ENCODE data around the gene PRMT7. TPM values are rescaled to one million over a fixed set of nuclear protein-coding genes. Genes with fewer than 3 reads are reported as not detected.

The PRMT7 gene
- total RNA-seq, 2 experiments from 2014 or later, result 76.9 TPM

DNA sequence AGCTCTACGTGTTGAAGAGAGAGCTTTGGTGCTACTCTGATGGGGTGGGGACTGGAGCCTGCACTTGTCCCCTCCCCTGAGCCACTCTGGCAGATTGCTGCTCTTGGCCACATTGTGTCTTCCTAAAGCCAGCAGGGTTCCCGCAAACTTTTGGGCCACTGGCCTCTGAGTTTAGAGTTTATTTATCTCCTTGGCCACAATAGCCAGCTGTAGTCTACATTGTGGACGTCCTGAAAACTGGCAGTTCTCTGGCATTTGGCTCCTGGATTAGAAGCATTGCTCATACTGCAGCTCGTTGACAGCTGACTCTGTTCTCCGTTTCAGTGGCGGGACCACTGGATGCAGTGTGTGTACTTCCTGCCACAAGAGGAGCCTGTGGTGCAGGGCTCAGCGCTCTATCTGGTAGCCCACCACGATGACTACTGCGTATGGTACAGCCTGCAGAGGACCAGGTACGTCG, 34.6 kb downstream of the PRMT7 start:
- CTCF ChIA-PET, result interaction anchor here (0.6 to 0.8 kb wide), 2 partner anchors 16 to 29 kb away, joined by 3 read pairs; no protein-coding TSS in a partner anchor
- Mint-ChIP-seq H3K4me1 (peaks cover 20% of the 10 kb centered on the region), H3K27ac (no peak overlapping the region), H3K9me3 (no peaks in the 10 kb centered on the region), H3K36me3 (ENCODE audit: low read depth) (peaks cover 72% of the 10 kb centered on the region), H3K27me3 (no peaks in the 10 kb centered on the region), H3K4me3 (no peak overlapping the region)
- POLR2A ChIA-PET, result no interaction called here
- no peak for DNase-seq

DNA sequence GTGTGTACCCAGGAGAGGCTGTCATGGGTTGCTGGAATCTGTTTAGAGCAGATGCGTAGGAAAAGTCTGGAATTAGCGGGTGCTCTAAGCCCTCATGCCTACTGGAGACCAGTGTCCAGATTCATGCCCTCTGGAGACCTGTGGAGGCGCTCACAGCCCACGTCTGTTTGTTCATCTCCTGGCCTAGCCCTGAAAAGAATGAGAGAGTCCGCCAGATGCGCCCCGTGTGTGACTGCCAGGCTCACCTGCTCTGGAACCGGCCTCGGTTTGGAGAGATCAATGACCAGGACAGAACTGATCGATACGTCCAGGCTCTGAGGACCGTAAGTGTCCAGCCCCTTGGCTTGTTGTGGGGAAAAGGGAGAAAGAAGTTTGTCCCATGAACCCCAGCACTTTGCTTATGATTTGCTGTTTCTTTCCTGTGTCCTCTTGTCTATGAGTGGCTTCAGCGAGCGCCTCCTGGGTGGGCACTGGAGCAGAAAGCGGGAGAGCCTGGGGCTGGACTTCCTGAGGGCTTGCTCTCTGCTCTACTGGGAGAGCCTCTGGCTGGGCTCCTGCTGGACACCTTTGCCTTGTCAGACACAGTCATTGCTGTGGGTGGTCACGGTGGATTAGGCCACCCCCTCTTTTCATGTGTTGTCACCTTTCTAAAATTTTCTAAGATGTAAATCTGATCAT, 35.3 kb downstream of the PRMT7 start:
- peaks cover 68% of the 10 kb centered on the region for H3K36me3 Mint-ChIP-seq (ENCODE audit: low read depth)
- no peaks in the 10 kb centered on the region for H3K27me3 Mint-ChIP-seq
- DNase-seq, result no peak
- H3K4me3 Mint-ChIP-seq, result no peak overlapping the region
- H3K27ac Mint-ChIP-seq, result no peak overlapping the region
- CTCF ChIA-PET, result no interaction called here
- POLR2A ChIA-PET, result no interaction called here
- no peaks in the 10 kb centered on the region for H3K9me3 Mint-ChIP-seq
- peaks cover 20% of the 10 kb centered on the region for H3K4me1 Mint-ChIP-seq

DNA sequence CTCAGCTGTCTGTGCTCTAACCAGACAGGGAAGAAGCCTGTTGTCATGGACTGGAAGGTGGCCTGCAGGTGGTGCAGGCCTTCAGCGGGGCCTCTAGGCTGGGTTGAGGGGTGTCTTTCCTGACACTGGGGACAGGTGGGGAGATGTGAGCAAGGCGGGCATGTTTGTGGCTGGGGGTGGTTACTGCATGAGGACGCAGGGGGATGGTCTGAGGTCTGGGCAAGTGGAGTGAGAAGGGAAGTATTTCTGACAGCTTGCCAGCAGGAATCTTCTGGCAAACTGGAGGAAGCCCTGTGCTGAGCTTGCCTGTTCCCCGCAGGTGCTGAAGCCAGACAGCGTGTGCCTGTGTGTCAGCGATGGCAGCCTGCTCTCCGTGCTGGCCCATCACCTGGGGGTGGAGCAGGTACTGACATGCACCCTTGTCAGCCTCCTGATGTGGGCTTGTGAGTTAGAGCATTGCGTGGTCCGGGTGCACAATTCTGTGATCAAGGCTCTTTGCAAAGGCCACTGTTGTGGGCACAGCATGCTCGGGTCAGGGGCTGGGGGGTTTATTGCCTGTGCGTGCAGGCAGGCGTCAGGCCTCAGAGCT, 36.2 kb downstream of the PRMT7 start:
- Mint-ChIP-seq H3K27ac (no peak overlapping the region), H3K4me1 (peaks cover 20% of the 10 kb centered on the region), H3K27me3 (no peaks in the 10 kb centered on the region), H3K4me3 (no peak overlapping the region), H3K36me3 (ENCODE audit: low read depth) (peaks cover 73% of the 10 kb centered on the region), H3K9me3 (no peaks in the 10 kb centered on the region)
- ChIA-PET POLR2A (no interaction called here), CTCF (interaction anchor here (1.2 to 2.0 kb wide), 2 partner anchors 18 to 85 kb away, joined by 4 to 5 read pairs; no protein-coding TSS in a partner anchor)
- DNase-seq, result no peak

DNA sequence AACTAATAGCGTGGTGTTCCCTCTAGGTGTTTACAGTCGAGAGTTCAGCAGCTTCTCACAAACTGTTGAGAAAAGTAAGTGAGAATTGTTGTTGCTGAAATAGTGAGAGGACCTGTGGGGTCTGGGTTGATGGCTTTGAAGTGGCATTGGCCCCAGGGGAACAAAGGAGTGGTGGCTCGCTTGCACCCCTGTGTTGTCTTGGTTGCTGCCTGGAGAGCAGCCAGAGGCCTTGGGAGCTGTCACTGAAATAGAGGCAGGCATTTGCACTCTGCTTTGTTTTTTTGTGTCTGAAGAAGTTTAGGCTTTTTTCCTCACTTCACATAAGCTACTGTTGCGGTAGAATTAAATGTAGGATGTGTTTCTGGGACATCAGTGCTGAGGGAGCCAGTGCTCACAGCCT, 36.8 kb downstream of the PRMT7 start:
- Mint-ChIP-seq H3K27me3 (no peaks in the 10 kb centered on the region), H3K4me1 (peaks cover 20% of the 10 kb centered on the region), H3K9me3 (no peaks in the 10 kb centered on the region), H3K27ac (no peak overlapping the region), H3K36me3 (ENCODE audit: low read depth) (peaks cover 74% of the 10 kb centered on the region), H3K4me3 (no peak overlapping the region)
- no peak for DNase-seq
- CTCF ChIA-PET, result interaction anchor here (1.2 to 2.0 kb wide), 2 partner anchors 19 to 86 kb away, joined by 4 to 5 read pairs; no protein-coding TSS in a partner anchor
- POLR2A ChIA-PET, result no interaction called here

DNA sequence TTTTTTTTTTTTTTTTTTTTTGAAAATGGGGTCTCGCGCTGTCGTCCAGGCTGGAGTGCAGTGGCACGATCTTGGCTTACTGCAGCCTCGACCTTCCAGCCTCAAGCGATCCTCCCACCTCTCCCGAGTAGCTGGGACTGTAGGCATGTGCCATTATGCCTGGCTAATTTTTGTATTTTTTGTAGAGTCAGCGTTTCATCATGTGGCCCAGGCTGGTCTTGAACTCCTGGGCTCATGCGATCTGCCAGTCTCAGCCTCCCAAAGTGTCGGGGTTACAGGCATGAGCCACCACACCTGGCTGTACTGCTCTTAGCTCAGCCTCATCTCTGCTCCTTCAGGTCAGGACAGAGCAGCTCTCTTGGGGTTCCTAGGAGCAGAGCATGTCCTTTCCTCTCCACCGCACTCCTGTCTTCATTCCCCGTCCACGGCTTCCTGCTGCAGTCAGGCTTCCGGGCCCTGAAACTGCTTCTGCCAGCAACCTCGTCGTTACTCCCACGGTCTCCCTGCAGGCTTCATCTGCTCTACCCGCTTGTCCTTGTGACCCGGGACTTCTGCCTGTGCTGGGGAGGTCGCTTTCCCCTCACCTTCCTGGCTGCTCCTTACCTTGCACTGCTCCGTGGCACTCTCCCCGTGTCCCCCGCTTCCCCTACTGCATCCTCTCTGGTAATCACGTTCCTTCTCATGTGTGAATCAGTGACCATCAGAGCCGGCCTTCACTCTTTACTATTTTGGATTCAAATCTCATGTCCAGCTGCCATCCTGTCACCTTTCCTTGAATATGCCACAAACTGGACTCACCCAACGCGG, 38.0 kb downstream of the PRMT7 start:
- Mint-ChIP-seq H3K36me3 (ENCODE audit: low read depth) (peaks cover 75% of the 10 kb centered on the region), H3K27me3 (no peaks in the 10 kb centered on the region), H3K9me3 (no peaks in the 10 kb centered on the region), H3K27ac (no peak overlapping the region), H3K4me3 (no peak overlapping the region), H3K4me1 (peaks cover 20% of the 10 kb centered on the region)
- DNase-seq, result no peak
- ChIA-PET POLR2A (no interaction called here), CTCF (interaction anchor here (0.7 to 2.0 kb wide), 4 partner anchors 13 to 87 kb away, joined by 3 to 5 read pairs (median 4); partner anchors contain the start of gene SLC7A6)

DNA sequence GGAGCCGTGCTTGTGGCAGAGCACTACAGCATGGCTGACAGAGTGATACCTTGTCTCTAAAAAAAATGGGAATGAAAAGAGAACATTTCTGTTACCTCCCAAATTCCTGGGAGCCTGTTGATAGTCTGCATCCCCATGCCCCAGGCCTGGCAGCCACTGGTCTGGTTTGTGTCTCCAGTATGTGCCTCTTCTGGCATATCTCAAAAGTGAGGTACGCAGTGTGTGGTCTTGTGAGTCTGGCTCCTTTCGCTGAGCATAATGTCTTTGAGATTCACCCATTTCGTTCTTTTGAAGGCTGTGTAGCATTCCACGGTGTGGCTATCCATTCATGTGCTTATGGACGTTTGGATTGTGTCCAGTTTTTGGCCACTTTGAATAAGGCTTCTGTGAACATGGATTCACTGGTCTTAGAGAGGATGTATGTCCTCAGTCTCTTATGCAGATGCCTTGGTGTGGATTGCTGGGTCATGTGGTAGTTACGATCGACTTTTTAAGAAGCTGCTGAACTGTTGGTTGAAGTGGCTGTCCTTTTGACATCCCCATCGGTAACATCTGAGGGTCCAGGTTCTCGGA, 39.1 kb downstream of the PRMT7 start:
- Mint-ChIP-seq H3K4me1 (peaks cover 22% of the 10 kb centered on the region), H3K36me3 (ENCODE audit: low read depth) (peaks cover 84% of the 10 kb centered on the region), H3K27me3 (peaks cover under 1% of the 10 kb centered on the region), H3K27ac (no peak overlapping the region), H3K4me3 (no peak overlapping the region), H3K9me3 (no peaks in the 10 kb centered on the region)
- no peak for DNase-seq
- ChIA-PET CTCF (interaction anchor here (0.5 to 1.0 kb wide), 2 partner anchors 14 to 127 kb away, joined by 3 read pairs; no protein-coding TSS in a partner anchor), POLR2A (no interaction called here)

DNA sequence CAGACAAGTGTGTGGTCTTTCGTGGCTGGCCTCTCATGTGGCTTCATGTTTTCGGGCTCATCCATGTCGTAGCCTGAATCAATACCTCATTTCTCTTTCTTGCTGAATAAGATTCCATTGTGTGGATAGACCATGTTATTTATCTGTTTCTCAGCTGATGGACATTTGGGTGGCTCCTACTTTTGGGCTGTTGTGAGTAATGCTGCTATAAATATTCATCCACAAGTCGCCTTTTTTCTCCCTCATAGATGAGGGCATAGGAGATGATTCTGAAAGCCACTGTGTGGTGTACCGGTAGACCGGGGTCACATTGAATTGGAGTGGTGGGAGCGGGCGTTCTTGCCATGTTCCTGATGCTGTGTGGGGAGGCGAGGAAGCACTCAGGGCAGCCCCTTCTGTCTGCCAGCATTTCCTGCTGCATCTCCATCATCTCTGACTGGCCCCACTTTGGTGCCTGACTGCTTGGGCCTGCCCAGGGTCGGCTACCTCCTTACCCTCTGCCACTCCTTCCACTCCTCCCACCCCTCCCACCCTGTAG, 40.1 kb downstream of the PRMT7 start:
- Mint-ChIP-seq H3K4me3 (no peak overlapping the region), H3K36me3 (ENCODE audit: low read depth) (peaks cover 82% of the 10 kb centered on the region), H3K9me3 (no peaks in the 10 kb centered on the region), H3K27ac (no peak overlapping the region), H3K27me3 (peaks cover 5% of the 10 kb centered on the region), H3K4me1 (peaks cover 25% of the 10 kb centered on the region)
- no peak for DNase-seq
- POLR2A ChIA-PET, result no interaction called here
- CTCF ChIA-PET, result interaction anchor here (1.3 kb wide), 1 partner anchor 10 kb away, joined by 3 read pairs; no protein-coding TSS in a partner anchor

DNA sequence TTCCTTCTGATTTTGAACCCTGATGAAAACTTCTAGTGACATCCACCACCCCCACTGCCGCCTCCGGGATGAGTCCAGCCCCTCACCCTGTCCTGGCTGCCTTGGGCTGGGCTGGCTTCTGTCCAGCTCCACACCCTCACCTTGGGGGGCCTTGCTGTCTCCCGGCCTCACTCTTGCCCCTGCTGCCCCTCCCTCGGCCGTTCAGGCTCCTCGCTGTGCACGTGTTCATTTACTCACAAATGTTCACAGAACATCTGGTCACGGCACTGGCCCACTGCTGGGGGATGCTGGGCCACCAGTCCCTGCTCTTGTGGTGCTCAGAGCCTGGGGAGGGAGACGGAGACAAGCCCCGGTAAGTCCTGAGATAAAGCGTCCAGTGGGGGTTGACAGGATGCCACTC, 40.6 kb downstream of the PRMT7 start:
- CTCF ChIA-PET, result interaction anchor here (1.3 kb wide), 1 partner anchor 9 kb away, joined by 3 read pairs; no protein-coding TSS in a partner anchor
- peaks cover 31% of the 10 kb centered on the region for H3K4me1 Mint-ChIP-seq
- H3K4me3 Mint-ChIP-seq, result no peak overlapping the region
- no peaks in the 10 kb centered on the region for H3K9me3 Mint-ChIP-seq
- peaks cover 83% of the 10 kb centered on the region for H3K36me3 Mint-ChIP-seq (ENCODE audit: low read depth)
- no peak overlapping the region for H3K27ac Mint-ChIP-seq
- POLR2A ChIA-PET, result no interaction called here
- no peak for DNase-seq
- peaks cover 5% of the 10 kb centered on the region for H3K27me3 Mint-ChIP-seq

DNA sequence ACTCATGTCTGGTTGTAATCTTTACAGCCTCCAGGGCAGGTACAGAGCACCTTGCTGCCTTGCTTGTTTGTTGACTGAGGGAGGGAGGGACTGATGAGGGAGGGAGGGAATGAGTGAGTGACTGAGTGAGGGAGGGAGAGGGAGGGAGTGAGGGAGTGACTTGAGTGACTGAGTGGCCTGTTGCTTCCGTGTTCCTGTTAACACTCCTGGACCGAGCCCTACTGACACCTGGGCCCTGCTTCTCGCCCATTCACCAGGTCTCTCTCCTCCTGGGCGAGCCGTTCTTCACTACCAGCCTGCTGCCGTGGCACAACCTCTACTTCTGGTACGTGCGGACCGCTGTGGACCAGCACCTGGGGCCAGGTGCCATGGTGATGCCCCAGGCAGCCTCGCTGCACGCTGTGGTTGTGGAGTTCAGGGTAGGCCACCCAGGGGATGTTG, 41.2 kb downstream of the PRMT7 start:
- H3K27ac Mint-ChIP-seq, result no peak overlapping the region
- CTCF ChIA-PET, result interaction anchor here (1.5 to 1.7 kb wide), 2 partner anchors 11 to 20 kb away, joined by 4 read pairs; no protein-coding TSS in a partner anchor
- POLR2A ChIA-PET, result no interaction called here
- peaks cover 83% of the 10 kb centered on the region for H3K36me3 Mint-ChIP-seq (ENCODE audit: low read depth)
- H3K4me1 Mint-ChIP-seq, result peaks cover 32% of the 10 kb centered on the region
- no peaks in the 10 kb centered on the region for H3K9me3 Mint-ChIP-seq
- no peak for DNase-seq
- H3K27me3 Mint-ChIP-seq, result peaks cover 5% of the 10 kb centered on the region
- H3K4me3 Mint-ChIP-seq, result no peak overlapping the region

DNA sequence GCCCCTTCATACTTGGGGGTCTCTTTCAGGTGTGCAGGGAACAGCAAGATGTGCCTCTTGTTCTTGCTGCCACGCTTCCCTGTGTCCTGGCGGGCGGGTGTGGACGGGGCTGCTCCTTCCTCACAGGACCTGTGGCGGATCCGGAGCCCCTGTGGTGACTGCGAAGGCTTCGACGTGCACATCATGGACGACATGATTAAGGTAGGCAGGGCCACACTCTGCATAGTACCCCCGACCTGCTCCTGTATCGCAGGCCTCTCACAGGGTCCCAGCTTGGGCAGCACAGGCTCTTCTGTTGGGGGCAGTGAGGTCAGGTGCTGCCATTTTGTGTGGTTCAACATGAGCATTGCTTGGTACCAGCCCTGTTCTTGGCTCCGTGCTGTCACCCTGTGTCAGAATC, 42.5 kb downstream of the PRMT7 start:
- H3K27ac Mint-ChIP-seq, result no peak overlapping the region
- peaks cover 5% of the 10 kb centered on the region for H3K27me3 Mint-ChIP-seq
- H3K4me3 Mint-ChIP-seq, result no peak overlapping the region
- peaks cover 39% of the 10 kb centered on the region for H3K4me1 Mint-ChIP-seq
- POLR2A ChIA-PET, result no interaction called here
- DNase-seq, result no peak
- H3K9me3 Mint-ChIP-seq, result no peaks in the 10 kb centered on the region
- CTCF ChIA-PET, result interaction anchor here (0.6 to 2.0 kb wide), 7 partner anchors 9 to 95 kb away, joined by 3 to 6 read pairs (median 4); partner anchors contain the start of gene SLC7A6
- peaks cover 84% of the 10 kb centered on the region for H3K36me3 Mint-ChIP-seq (ENCODE audit: low read depth)

DNA sequence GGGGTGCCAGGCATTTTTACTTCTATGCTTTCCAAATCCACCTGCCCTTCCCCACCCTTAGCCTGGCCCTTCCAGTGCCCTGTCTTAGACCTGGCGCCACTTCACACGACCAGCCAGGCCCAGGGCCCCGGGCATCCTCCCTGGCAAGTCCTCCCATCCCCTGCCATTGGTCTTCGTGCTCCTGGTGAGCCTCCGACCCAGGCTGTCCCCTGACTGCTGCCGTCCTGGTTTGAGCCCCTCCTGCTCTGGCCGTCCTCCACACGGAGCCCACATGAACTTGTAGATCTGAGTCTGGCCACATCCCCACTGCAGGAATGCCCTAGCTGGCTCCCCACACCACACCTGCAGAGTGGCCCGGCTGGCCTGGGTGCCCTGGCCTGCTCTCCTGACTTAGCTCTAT, 44.0 kb downstream of the PRMT7 start:
- Mint-ChIP-seq H3K4me1 (peaks cover 39% of the 10 kb centered on the region), H3K36me3 (ENCODE audit: low read depth) (peaks cover 78% of the 10 kb centered on the region), H3K27ac (peak overlapping the region; percentile 41), H3K4me3 (no peak overlapping the region), H3K27me3 (peaks cover 5% of the 10 kb centered on the region), H3K9me3 (no peaks in the 10 kb centered on the region)
- ChIA-PET POLR2A (no interaction called here), CTCF (interaction anchor here (0.6 to 3.7 kb wide), 2 partner anchors 15 to 88 kb away, joined by 4 to 32 read pairs; no protein-coding TSS in a partner anchor)
- DNase-seq, result no peak
